Measurements from ENCODE around the gene NEMP1. TPM values are rescaled to one million over a fixed set of nuclear protein-coding genes. Genes with fewer than 3 reads are reported as not detected.
A peak's percentile ranks its signal among the peaks of the same experiment; 100 is the strongest.

NEMP1 gene
- total RNA-seq, 1 donor from 2014 or later = 5.7 TPM

GRCh38 chr12:57051011-57051410 is 27.6 kb downstream of the NEMP1 start:
- ATAC-seq = no peak

GRCh38 chr12:57049890-57050289 is 28.7 kb downstream of the NEMP1 start, which contains the start of gene MYO1A:
Gene MYO1A, minus strand, starts transcription at chr12:57050129. Its CDS starts 1,806 bp downstream, at chr12:57048323.
- ATAC-seq = no peak

GRCh38 chr12:57049119-57049446 is 29.5 kb downstream of the NEMP1 start:
- no peak for ATAC-seq

GRCh38 chr12:57048423-57049118 is 30.0 kb downstream of the NEMP1 start:
- ATAC-seq = no peak

GRCh38 chr12:57047981-57048380 is 30.6 kb downstream of the NEMP1 start:
- ATAC-seq = no peak

- no peak for ATAC-seq
These were observed 31.4 kb downstream of the NEMP1 start for GRCh38 chr12:57046947-57047890.

- no peak for ATAC-seq
These were observed 32.4 kb downstream of the NEMP1 start for GRCh38 chr12:57046086-57046791.

- no peak for ATAC-seq
These were observed 33.7 kb downstream of the NEMP1 start for GRCh38 chr12:57044889-57045288.

- no peak for ATAC-seq
These were observed 34.1 kb downstream of the NEMP1 start for GRCh38 chr12:57044468-57044867.

GRCh38 chr12:57042695-57043094 is 35.9 kb downstream of the NEMP1 start:
- ATAC-seq = no peak

GRCh38 chr12:57040750-57041149 is 37.8 kb downstream of the NEMP1 start:
- ATAC-seq = no peak

GRCh38 chr12:57040211-57040610 is 38.4 kb downstream of the NEMP1 start:
- ATAC-seq = no peak

- no peak for ATAC-seq
These were observed 39.4 kb downstream of the NEMP1 start for GRCh38 chr12:57039016-57039798.

GRCh38 chr12:57037264-57037663 is 41.3 kb downstream of the NEMP1 start:
- no peak for ATAC-seq

GRCh38 chr12:57033431-57033830 is 45.2 kb downstream of the NEMP1 start:
- no peak for ATAC-seq

GRCh38 chr12:57031789-57032188 is 46.8 kb downstream of the NEMP1 start:
- ATAC-seq = no peak

GRCh38 chr12:57031138-57031725 is 47.4 kb downstream of the NEMP1 start:
- ATAC-seq = peak; percentile 78

GRCh38 chr12:57029457-57029856 is 49.1 kb downstream of the NEMP1 start:
- no peak for ATAC-seq

- ATAC-seq = no peak
These were observed 50.8 kb downstream of the NEMP1 start for GRCh38 chr12:57027805-57028153.

GRCh38 chr12:57027011-57027804 is 51.4 kb downstream of the NEMP1 start:
- no peak for ATAC-seq

GRCh38 chr12:57025196-57025595 is 53.4 kb downstream of the NEMP1 start:
- ATAC-seq = no peak

Data from esophagus mucosa (tissue), 1 donor.